GDM1 (cell line): Measurements from ENCODE around the gene ACVRL1.

Experiments
- DNase-seq: peaks from one replicate; lab custom pipeline; 2025; lab: John Stamatoyannopoulos, UW

Gene ACVRL1

DNA sequence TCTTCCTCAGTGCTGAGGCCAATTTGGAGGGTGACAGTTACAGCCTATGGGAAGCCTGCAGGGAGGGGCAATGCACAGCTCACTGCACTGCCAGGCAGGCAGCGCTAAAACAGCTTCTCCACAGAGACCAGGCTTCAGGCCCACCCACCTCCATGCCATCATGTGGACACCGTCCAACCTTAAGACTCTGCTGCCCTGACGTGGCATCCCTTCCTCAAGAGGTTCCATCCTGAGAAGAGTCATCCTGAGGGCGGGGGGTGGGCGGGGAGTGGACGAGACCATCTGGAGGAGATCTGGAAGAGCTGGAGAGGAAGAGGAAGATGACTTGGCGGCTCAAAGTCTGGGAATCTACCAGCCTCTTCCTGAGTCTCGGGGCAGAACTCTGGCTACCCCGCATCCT is 8.4 kb upstream of the ACVRL1 start:
- no peak for DNase-seq

GRCh38 chr12:51900323-51900889 is 6.9 kb upstream of the ACVRL1 start:
- no peak for DNase-seq

GRCh38 chr12:51901121-51901817 is 6.0 kb upstream of the ACVRL1 start:
- no peak for DNase-seq

- DNase-seq = no peak
Measured at GRCh38 chr12:51901881-51902280, 5.4 kb upstream of the ACVRL1 start.

DNA sequence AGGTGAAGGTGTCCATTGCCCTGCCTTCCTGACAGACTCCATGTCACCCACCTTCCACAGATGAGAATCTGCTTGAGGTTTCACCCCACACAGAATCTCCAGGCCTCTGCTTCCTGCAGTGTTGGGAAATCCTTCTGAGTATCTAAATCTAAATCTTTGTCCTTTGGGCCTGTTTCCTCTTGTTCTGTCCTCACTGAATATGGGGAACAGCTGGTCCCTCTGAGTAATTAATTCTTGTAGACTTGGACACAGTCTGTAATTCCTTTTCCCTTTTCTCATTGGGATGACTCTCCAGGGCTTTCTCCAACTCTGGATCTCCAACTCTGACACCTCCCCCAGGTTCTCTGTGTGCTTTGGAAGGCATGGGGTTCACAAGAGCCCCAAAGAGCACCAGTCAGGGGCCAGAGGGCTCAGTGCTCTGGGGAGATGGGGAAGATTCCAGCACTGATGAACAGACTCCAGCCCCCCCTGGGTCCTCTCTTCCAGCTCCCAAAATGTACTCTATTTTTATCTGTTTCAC is 2.3 kb upstream of the ACVRL1 start:
- no peak for DNase-seq

- no peak for DNase-seq
Measured at GRCh38 chr12:51905471-51906429, 1.6 kb upstream of the ACVRL1 start.

DNA sequence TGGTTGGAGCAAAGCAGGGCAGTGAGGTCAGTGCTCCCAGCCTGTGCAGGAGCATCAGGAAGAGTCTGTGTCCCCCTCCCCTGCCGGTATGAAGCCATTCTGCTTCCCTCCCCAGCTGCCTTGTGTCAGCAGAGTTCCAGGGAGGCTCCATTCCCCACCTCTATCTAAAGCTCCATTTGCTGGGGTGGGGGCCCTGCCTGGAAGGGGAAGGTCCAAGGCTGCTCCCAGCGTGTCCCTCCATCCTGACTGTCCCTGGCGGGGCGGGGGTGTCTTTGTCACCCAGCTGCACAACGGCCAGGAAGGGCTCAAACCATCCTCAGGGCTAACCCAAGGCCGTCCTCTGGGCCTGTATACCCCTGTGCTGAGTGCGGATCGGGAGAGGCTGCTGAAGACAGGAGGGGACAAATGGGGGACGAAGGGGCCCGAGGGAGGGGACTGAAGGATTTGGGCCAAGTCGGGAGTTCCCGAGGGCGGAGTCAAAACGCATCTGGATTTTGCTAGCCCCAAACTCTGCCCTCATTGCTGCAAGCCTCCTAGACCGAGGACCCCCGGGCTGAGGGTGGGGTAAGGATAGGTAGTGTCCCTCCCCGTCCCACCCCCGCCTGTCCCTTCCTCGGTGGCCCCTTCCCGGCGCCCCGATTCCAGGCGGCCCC is 748 bp upstream of the ACVRL1 start:
- DNase-seq = no peak

DNA sequence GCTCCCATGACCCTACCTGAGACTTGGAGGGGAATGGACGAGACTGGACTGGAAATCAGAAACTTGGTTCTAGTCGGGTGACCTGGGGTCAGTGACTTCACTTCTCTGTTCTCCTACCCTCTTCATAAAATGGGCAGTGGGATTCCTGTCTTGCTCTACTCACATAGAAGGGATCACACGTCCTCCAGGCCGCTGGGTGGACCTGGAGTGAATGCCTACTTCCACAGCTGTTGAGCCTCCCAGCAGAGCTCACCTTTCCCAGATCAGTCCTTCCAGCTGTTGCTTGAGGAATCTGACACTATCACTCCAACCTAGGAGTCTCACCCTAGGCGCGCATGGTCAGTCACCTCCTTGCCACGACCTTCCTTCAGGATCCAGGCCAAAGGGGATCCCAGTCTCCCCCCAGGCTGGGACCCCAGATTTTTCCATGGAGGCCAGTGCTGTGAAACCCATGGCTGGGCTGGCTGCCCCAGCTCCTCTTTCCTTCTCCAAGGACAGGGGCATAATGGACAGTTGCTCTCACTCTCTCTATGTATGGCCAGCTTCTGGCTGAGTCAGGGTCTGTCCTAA is 637 bp downstream of the ACVRL1 start:
- DNase-seq = no peak

DNA sequence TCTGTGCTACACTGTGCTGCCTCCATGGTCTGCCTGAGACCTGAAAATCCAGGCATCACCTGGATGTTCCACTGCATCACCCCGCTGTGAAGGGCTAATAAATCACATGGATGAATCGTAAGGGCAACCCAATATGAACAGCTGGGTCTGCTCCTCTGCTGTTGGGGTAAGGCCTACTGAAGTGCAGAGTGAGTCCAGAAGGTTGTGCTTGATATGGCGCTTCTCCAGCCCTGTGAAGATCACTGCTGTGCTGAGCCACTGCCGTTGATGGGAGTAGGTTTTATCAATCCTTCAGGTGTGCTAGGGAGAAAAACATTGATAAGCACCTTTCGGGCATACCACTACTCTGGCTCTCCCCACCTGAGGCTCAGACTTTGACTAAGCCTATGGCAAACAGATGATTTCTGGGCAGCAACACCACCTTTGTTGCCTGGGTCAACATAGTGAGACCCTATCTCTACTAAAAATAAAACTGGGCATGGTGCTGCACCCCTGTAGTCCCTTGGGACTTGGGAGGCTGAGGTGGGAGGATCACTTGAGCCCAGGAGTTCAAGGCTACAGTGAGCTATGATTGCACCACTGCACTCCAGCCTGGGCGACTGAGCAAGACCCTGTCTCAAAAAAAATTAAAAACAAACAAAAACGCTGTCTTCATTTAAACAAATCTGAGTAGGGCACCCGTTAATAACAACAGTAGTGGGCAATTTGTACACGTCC is 1.7 kb downstream of the ACVRL1 start:
- DNase-seq = no peak

DNA sequence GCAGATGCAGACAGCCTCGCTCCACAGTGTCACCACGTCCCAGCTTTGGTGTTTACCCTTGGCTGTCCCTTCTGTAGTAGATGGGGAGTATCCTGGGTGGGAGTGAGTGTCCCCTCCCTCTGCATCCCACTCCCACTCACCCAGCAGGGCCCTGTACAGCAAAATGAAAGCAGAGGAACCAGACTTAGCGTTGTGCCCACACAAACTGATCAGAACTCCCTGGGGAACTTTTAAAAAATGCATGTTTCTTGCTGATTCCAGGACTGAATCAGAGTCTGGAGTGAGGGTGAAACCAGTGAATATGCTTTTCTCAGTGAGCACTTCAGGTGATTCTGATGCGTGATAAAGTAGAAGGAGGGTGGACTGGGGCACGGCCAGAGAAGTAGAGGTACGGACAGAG is 2.9 kb downstream of the ACVRL1 start:
- DNase-seq = no peak

GRCh38 chr12:51910691-51911090 is 3.4 kb downstream of the ACVRL1 start:
- no peak for DNase-seq

DNA sequence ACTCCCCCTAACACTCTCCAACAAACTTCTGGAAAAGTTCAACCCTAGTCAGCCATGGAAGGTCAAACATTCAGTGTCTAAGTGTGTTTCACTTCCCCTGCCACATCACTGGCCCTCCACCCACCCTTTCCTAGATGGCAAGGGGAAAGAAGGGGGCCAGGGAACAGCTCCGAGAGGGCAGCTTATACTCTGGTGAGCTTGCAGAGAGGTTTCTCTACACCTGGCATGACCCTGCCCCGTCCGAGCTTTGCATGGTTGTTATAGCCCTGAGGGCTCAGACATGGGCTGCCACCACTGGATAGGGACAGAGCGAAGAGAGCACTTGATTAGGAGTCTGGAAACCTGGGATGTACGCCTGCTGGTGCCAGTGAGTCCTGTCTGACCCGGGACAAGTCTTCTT is 4.0 kb downstream of the ACVRL1 start:
- DNase-seq = no peak

DNA sequence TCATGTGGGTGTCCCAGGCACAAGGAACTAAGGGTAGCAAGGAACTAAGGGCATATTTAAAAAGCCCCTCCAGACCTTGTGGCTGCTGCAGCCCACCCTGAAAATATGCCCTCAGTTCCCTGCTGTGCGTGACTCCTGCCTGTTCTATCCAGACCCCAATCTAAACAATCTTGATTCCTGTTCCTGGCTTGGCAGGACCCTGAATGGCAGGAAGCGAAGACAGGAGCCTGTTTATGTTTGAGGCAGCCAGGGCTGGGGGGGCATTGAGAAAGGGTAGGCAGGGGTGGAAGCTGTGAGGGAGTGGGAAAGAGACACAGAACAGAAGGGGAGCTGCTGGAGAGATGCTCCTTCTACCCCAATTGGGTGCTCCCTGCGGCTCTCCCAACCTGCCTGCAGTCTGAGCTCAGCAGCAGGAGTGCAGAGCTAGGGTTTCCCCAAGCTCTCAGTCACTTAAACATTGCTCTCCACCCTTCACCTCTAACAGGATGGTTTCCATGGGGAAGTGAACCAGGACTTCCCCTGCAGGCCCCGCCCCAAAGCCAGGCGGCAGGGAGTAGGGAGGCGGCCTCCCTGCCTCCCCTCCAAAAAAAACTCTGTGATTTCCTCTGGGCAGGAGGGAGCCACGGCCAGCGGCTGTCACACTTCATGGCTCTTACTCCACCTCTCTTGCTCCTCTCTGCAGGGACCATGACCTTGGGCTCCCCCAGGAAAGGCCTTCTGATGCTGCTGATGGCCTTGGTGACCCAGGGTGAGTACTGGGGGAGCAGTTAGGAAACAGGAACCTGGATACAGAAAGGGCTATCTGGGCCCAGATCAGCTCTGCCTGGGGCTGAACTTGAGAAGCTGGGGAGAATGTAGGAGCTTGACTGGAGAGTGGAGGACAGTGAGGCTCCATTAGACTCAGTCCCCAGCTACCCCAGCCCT is 4.7 kb downstream of the ACVRL1 start:
- no peak for DNase-seq

GRCh38 chr12:51913071-51914033 is 6.0 kb downstream of the ACVRL1 start:
- no peak for DNase-seq

GRCh38 chr12:51914034-51914923 is 7.0 kb downstream of the ACVRL1 start:
- no peak for DNase-seq

- DNase-seq = no peak
Measured at GRCh38 chr12:51915003-51915625, 7.8 kb downstream of the ACVRL1 start.

DNA sequence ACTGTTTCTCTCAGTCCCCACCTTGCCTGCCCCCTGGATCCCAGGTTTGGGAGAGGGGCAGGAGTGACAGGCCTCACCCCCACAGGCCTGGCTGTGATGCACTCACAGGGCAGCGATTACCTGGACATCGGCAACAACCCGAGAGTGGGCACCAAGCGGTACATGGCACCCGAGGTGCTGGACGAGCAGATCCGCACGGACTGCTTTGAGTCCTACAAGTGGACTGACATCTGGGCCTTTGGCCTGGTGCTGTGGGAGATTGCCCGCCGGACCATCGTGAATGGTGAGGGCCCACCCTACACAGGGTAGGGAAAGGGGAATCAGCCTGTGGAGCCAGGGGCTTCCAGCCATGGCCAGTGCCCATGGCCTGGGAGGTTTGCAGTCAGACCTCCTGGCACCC is 8.6 kb downstream of the ACVRL1 start:
- no peak for DNase-seq
